Occipital lobe (tissue), 2 donors: Measurements from ENCODE around the gene UGT1A10. TPM values are rescaled to one million over a fixed set of nuclear protein-coding genes. Genes with fewer than 3 reads are reported as not detected.

Source experiments
- DNase-seq: peaks from one replicate; lab custom pipeline; 2025; lab: John Stamatoyannopoulos, UW
- total RNA-seq: library from RNA; depleted of rRNA; stranded (reverse); fragments of >200 nt; gene quantifications from one replicate; pipeline ENCODE4 v1.2.3, GENCODE V29; 2014

The UGT1A10 gene
- total RNA-seq, 1 donor from 2014 or later: not detected

GRCh38 chr2:233769260-233769659 is 133.0 kb downstream of the UGT1A10 start:
- DNase-seq: no peak

GRCh38 chr2:233772153-233772552 is 135.9 kb downstream of the UGT1A10 start:
- DNase-seq: no peak

- DNase-seq: no peak
Measured at GRCh38 chr2:233772583-233772982, 136.3 kb downstream of the UGT1A10 start.

GRCh38 chr2:233773854-233774253 is 137.6 kb downstream of the UGT1A10 start:
- DNase-seq: no peak

GRCh38 chr2:233775414-233775813 is 139.2 kb downstream of the UGT1A10 start:
- no peak for DNase-seq

GRCh38 chr2:233778030-233778429 is 141.8 kb downstream of the UGT1A10 start, which contains the start of gene MROH2A:
Gene MROH2A (plus strand): TSS chr2:233778330. CDS start chr2:233779359, 1,029 bp downstream.
- no peak for DNase-seq

- no peak for DNase-seq
Measured at GRCh38 chr2:233779722-233780121, 143.5 kb downstream of the UGT1A10 start.

- no peak for DNase-seq
Measured at GRCh38 chr2:233780771-233781170, 144.5 kb downstream of the UGT1A10 start.

- no peak for DNase-seq
Measured at GRCh38 chr2:233789554-233789953, 153.3 kb downstream of the UGT1A10 start.

GRCh38 chr2:233791151-233791882 is 155.1 kb downstream of the UGT1A10 start:
- no peak for DNase-seq

GRCh38 chr2:233791883-233792329 is 155.7 kb downstream of the UGT1A10 start:
- no peak for DNase-seq

GRCh38 chr2:233792720-233793119 is 156.5 kb downstream of the UGT1A10 start:
- DNase-seq: no peak

GRCh38 chr2:233793465-233794127 is 157.3 kb downstream of the UGT1A10 start:
- DNase-seq: no peak

- no peak for DNase-seq
Measured at GRCh38 chr2:233794128-233794658, 157.9 kb downstream of the UGT1A10 start.

GRCh38 chr2:233795735-233796171 is 159.5 kb downstream of the UGT1A10 start:
- DNase-seq: no peak

- DNase-seq: no peak
Measured at GRCh38 chr2:233796254-233796653, 160.0 kb downstream of the UGT1A10 start.

- DNase-seq: no peak
Measured at GRCh38 chr2:233798335-233799086, 162.3 kb downstream of the UGT1A10 start.

GRCh38 chr2:233799087-233799665 is 162.9 kb downstream of the UGT1A10 start:
- no peak for DNase-seq

GRCh38 chr2:233799716-233800115 is 163.5 kb downstream of the UGT1A10 start:
- no peak for DNase-seq

- DNase-seq: no peak
Measured at GRCh38 chr2:233800208-233800607, 164.0 kb downstream of the UGT1A10 start.

- no peak for DNase-seq
Measured at GRCh38 chr2:233801357-233802131, 165.3 kb downstream of the UGT1A10 start.
